HepG2 (cell line): ENCODE measurements around the gene THBS4.

Experiments used
- CCAR2 ChIP-seq: fragments of 200-400 bp; formaldehyde crosslinking; optimal IDR thresholded peaks from 2 replicates; pipeline ENCODE3; 2018; ENCODE audit warnings: low read depth, mild to moderate bottlenecking, low read length, moderate library complexity
- CEBPZ ChIP-seq: IDR thresholded peaks from 2 replicates; pipeline ENCODE4 v1.6.1; 2012; ENCODE audit warnings: low read length, improper control_type of control experiment
- IKZF1 ChIP-seq: fragments of 450-650 bp; IDR thresholded peaks from 2 replicates; pipeline ENCODE4 v1.7.1; 2016
- PATZ1 ChIP-seq: sonication (generic); formaldehyde crosslinking; IDR thresholded peaks from 2 replicates; pipeline ENCODE4 v1.4.0; 2020; ENCODE audit warnings: missing genetic modification reagents
- POLR2AphosphoS5 ChIP-seq: IDR thresholded peaks from 2 replicates; pipeline ENCODE4 v1.6.1; 2012; ENCODE audit warnings: low read depth, low read length
- RFX5 ChIP-seq: IDR thresholded peaks from 2 replicates; pipeline ENCODE4 v1.6.1; 2011; ENCODE audit warnings: low read depth, low read length, improper control_type of control experiment
- ZBED4 ChIP-seq: sonication (generic); formaldehyde crosslinking; IDR thresholded peaks from 2 replicates; pipeline ENCODE4 v1.4.0; 2020; ENCODE audit warnings: missing genetic modification reagents, borderline replicate concordance

GRCh38 chr5:79999722-80000121 lies 35.4 kb upstream of the THBS4 start:
- TF ChIP-seq RFX5: no peak
- no peak for TF ChIP-seq IKZF1
- TF ChIP-seq CEBPZ: no peak
- TF ChIP-seq CCAR2: no peak
- TF ChIP-seq POLR2AphosphoS5: no peak
- no peak for TF ChIP-seq PATZ1
- no peak for TF ChIP-seq ZBED4
